ENCODE results near the gene TMEM132C. TPM values are rescaled to one million over a fixed set of nuclear protein-coding genes. Genes with fewer than 3 reads are reported as not detected.

TMEM132C gene
- total and polyA plus RNA-seq, 9 donors = 0.50 to 10.1 (median 1.2) TPM

GRCh38 chr12:128399253-128399652, 132.3 kb downstream of the TMEM132C start:
- DNase-seq = no peak
- no peaks in the 10 kb centered on the region for H3K9me3 ChIP-seq (replicated peaks; ENCODE audit: control insufficient read depth, low read depth, low read length)
- H3K4me1 ChIP-seq (ENCODE audit: control insufficient read depth, insufficient read depth, low read length) = peaks cover 3% of the 10 kb centered on the region
- no peaks in the 10 kb centered on the region for H3K36me3 ChIP-seq (ENCODE audit: control insufficient read depth, insufficient read depth, low read length)
- peaks cover 7% of the 10 kb centered on the region for H3K27me3 ChIP-seq (ENCODE audit: control insufficient read depth, insufficient read depth, low read length)
- WGBS (ENCODE audit: insufficient coverage) = no CpG with 5 or more reads among the region's 1 CpG
- H3K27ac ChIP-seq (ENCODE audit: low read length) = no peak overlapping the region
- H3K4me3 ChIP-seq (ENCODE audit: low read length) = no peak overlapping the region

- H3K4me1 ChIP-seq (ENCODE audit: control insufficient read depth, insufficient read depth, low read length) = peaks cover 3% of the 10 kb centered on the region
- H3K9me3 ChIP-seq (replicated peaks; ENCODE audit: control insufficient read depth, low read depth, low read length) = no peaks in the 10 kb centered on the region
- DNase-seq = peak; percentile 45
- H3K27me3 ChIP-seq (ENCODE audit: control insufficient read depth, insufficient read depth, low read length) = peaks cover 7% of the 10 kb centered on the region
- H3K4me3 ChIP-seq (ENCODE audit: low read length) = no peak overlapping the region
- no peaks in the 10 kb centered on the region for H3K36me3 ChIP-seq (ENCODE audit: control insufficient read depth, insufficient read depth, low read length)
- WGBS (ENCODE audit: insufficient coverage) = 17% methylated on average over 11 of the region's 16 CpGs
- no peak overlapping the region for H3K27ac ChIP-seq (ENCODE audit: low read length)
Measured at GRCh38 chr12:128402486-128403243, 135.7 kb downstream of the TMEM132C start.

GRCh38 chr12:128408669-128409068, 141.7 kb downstream of the TMEM132C start:
- Histone ChIP-seq H3K27ac (ENCODE audit: low read length) (no peak overlapping the region), H3K4me1 (ENCODE audit: control insufficient read depth, insufficient read depth, low read length) (peaks cover 5% of the 10 kb centered on the region), H3K4me3 (ENCODE audit: low read length) (no peak overlapping the region), H3K9me3 (replicated peaks; ENCODE audit: control insufficient read depth, low read depth, low read length) (no peaks in the 10 kb centered on the region), H3K36me3 (ENCODE audit: control insufficient read depth, insufficient read depth, low read length) (no peaks in the 10 kb centered on the region), H3K27me3 (ENCODE audit: control insufficient read depth, insufficient read depth, low read length) (no peaks in the 10 kb centered on the region)
- peak; percentile 66 for DNase-seq
- 14% methylated on average over 6 of the region's 9 CpGs for WGBS (ENCODE audit: insufficient coverage)

- DNase-seq = no peak
- 94% methylated on average over 27 of the region's 27 CpGs for WGBS (ENCODE audit: insufficient coverage)
- Histone ChIP-seq H3K36me3 (ENCODE audit: control insufficient read depth, insufficient read depth, low read length) (no peaks in the 10 kb centered on the region), H3K27ac (ENCODE audit: low read length) (no peak overlapping the region), H3K4me1 (ENCODE audit: control insufficient read depth, insufficient read depth, low read length) (no peaks in the 10 kb centered on the region), H3K4me3 (ENCODE audit: low read length) (no peak overlapping the region), H3K9me3 (replicated peaks; ENCODE audit: control insufficient read depth, low read depth, low read length) (no peaks in the 10 kb centered on the region), H3K27me3 (ENCODE audit: control insufficient read depth, insufficient read depth, low read length) (no peaks in the 10 kb centered on the region)
Measured at GRCh38 chr12:128415036-128415560, 148.1 kb downstream of the TMEM132C start.

GRCh38 chr12:128418944-128419343, 152.0 kb downstream of the TMEM132C start:
- Histone ChIP-seq H3K4me1 (ENCODE audit: control insufficient read depth, insufficient read depth, low read length) (no peaks in the 10 kb centered on the region), H3K9me3 (replicated peaks; ENCODE audit: control insufficient read depth, low read depth, low read length) (no peaks in the 10 kb centered on the region), H3K4me3 (ENCODE audit: low read length) (no peak overlapping the region), H3K27ac (ENCODE audit: low read length) (no peak overlapping the region), H3K36me3 (ENCODE audit: control insufficient read depth, insufficient read depth, low read length) (no peaks in the 10 kb centered on the region), H3K27me3 (ENCODE audit: control insufficient read depth, insufficient read depth, low read length) (no peaks in the 10 kb centered on the region)
- peak; percentile 31 for DNase-seq
- WGBS (ENCODE audit: insufficient coverage) = 19% methylated on average over 3 of the region's 5 CpGs

GRCh38 chr12:128420163-128420562, 153.2 kb downstream of the TMEM132C start:
- Histone ChIP-seq H3K9me3 (replicated peaks; ENCODE audit: control insufficient read depth, low read depth, low read length) (no peaks in the 10 kb centered on the region), H3K4me1 (ENCODE audit: control insufficient read depth, insufficient read depth, low read length) (no peaks in the 10 kb centered on the region), H3K4me3 (ENCODE audit: low read length) (no peak overlapping the region), H3K27me3 (ENCODE audit: control insufficient read depth, insufficient read depth, low read length) (no peaks in the 10 kb centered on the region), H3K36me3 (ENCODE audit: control insufficient read depth, insufficient read depth, low read length) (no peaks in the 10 kb centered on the region), H3K27ac (ENCODE audit: low read length) (no peak overlapping the region)
- WGBS (ENCODE audit: insufficient coverage) = 89% methylated on average over 2 of the region's 2 CpGs
- DNase-seq = no peak

- Histone ChIP-seq H3K4me1 (ENCODE audit: control insufficient read depth, insufficient read depth, low read length) (peaks cover 6% of the 10 kb centered on the region), H3K27me3 (ENCODE audit: control insufficient read depth, insufficient read depth, low read length) (no peaks in the 10 kb centered on the region), H3K36me3 (ENCODE audit: control insufficient read depth, insufficient read depth, low read length) (no peaks in the 10 kb centered on the region), H3K27ac (ENCODE audit: low read length) (no peak overlapping the region), H3K4me3 (ENCODE audit: low read length) (no peak overlapping the region), H3K9me3 (replicated peaks; ENCODE audit: control insufficient read depth, low read depth, low read length) (no peaks in the 10 kb centered on the region)
- 60% methylated on average over 1 of the region's 7 CpGs for WGBS (ENCODE audit: insufficient coverage)
- peak; percentile 92 for DNase-seq
Measured at GRCh38 chr12:128421375-128421774, 154.4 kb downstream of the TMEM132C start.

GRCh38 chr12:128423205-128423604, 156.2 kb downstream of the TMEM132C start:
- no CpG with 5 or more reads among the region's 2 CpGs for WGBS (ENCODE audit: insufficient coverage)
- DNase-seq = no peak
- H3K4me3 ChIP-seq (ENCODE audit: low read length) = no peak overlapping the region
- no peaks in the 10 kb centered on the region for H3K36me3 ChIP-seq (ENCODE audit: control insufficient read depth, insufficient read depth, low read length)
- no peaks in the 10 kb centered on the region for H3K9me3 ChIP-seq (replicated peaks; ENCODE audit: control insufficient read depth, low read depth, low read length)
- peaks cover 14% of the 10 kb centered on the region for H3K4me1 ChIP-seq (ENCODE audit: control insufficient read depth, insufficient read depth, low read length)
- no peaks in the 10 kb centered on the region for H3K27me3 ChIP-seq (ENCODE audit: control insufficient read depth, insufficient read depth, low read length)
- no peak overlapping the region for H3K27ac ChIP-seq (ENCODE audit: low read length)

- H3K27ac ChIP-seq (ENCODE audit: low read length) = no peak overlapping the region
- no peak overlapping the region for H3K4me3 ChIP-seq (ENCODE audit: low read length)
- no peak for DNase-seq
- no peaks in the 10 kb centered on the region for H3K36me3 ChIP-seq (ENCODE audit: control insufficient read depth, insufficient read depth, low read length)
- H3K4me1 ChIP-seq (ENCODE audit: control insufficient read depth, insufficient read depth, low read length) = peaks cover 14% of the 10 kb centered on the region
- H3K9me3 ChIP-seq (replicated peaks; ENCODE audit: control insufficient read depth, low read depth, low read length) = no peaks in the 10 kb centered on the region
- H3K27me3 ChIP-seq (ENCODE audit: control insufficient read depth, insufficient read depth, low read length) = no peaks in the 10 kb centered on the region
- 91% methylated on average over 4 of the region's 7 CpGs for WGBS (ENCODE audit: insufficient coverage)
Measured at GRCh38 chr12:128424931-128425431, 158.0 kb downstream of the TMEM132C start.

- Histone ChIP-seq H3K27me3 (ENCODE audit: control insufficient read depth, insufficient read depth, low read length) (no peaks in the 10 kb centered on the region), H3K27ac (ENCODE audit: low read length) (peak overlapping the region; percentile 82), H3K4me3 (ENCODE audit: low read length) (no peak overlapping the region), H3K9me3 (replicated peaks; ENCODE audit: control insufficient read depth, low read depth, low read length) (no peaks in the 10 kb centered on the region), H3K36me3 (ENCODE audit: control insufficient read depth, insufficient read depth, low read length) (no peaks in the 10 kb centered on the region), H3K4me1 (ENCODE audit: control insufficient read depth, insufficient read depth, low read length) (peaks cover 14% of the 10 kb centered on the region)
- peak; percentile 59 for DNase-seq
- 27% methylated on average over 8 of the region's 18 CpGs for WGBS (ENCODE audit: insufficient coverage)
Measured at GRCh38 chr12:128425666-128426331, 158.8 kb downstream of the TMEM132C start.
